HFF-Myc (cell line): Measurements from ENCODE around the gene GRIA1.

Experiments
- DNase-seq: peaks from one replicate; pipeline ENCODE4 v3.0.0-alpha.2; 2011; ENCODE audit warnings: low read depth; ENCODE audit errors: extremely low read depth
- H3K4me3 ChIP-seq: replicated peaks from 2 replicates; pipeline ENCODE4 v1.5.1; 2011; ENCODE audit warnings: low read depth, mild to moderate bottlenecking, control low read depth, low read length
- CTCF ChIP-seq: IDR thresholded peaks from 2 replicates; pipeline ENCODE4 v1.5.1; 2012; ENCODE audit warnings: mild to moderate bottlenecking, low read depth, low read length, control low read depth; ENCODE audit errors: missing control alignments

GRIA1 gene

GRCh38 chr5:153659039-153659736, 168.7 kb downstream of the GRIA1 start:
- DNase-seq, result peak; percentile 70
- H3K4me3 ChIP-seq, result no peak overlapping the region
- no peak for TF ChIP-seq CTCF

GRCh38 chr5:153660919-153661318, 170.4 kb downstream of the GRIA1 start:
- no peak for TF ChIP-seq CTCF
- H3K4me3 ChIP-seq, result no peak overlapping the region
- DNase-seq, result no peak

- H3K4me3 ChIP-seq, result no peak overlapping the region
- no peak for DNase-seq
- no peak for TF ChIP-seq CTCF
These were observed 171.4 kb downstream of the GRIA1 start for GRCh38 chr5:153661897-153662296.

GRCh38 chr5:153670101-153670500, 179.6 kb downstream of the GRIA1 start:
- no peak for DNase-seq
- no peak for TF ChIP-seq CTCF
- H3K4me3 ChIP-seq, result no peak overlapping the region

- no peak for DNase-seq
- TF ChIP-seq CTCF, result no peak
- H3K4me3 ChIP-seq, result no peak overlapping the region
These were observed 181.3 kb downstream of the GRIA1 start for GRCh38 chr5:153671653-153672346.

GRCh38 chr5:153672347-153673090, 182.0 kb downstream of the GRIA1 start:
- no peak for DNase-seq
- no peak for TF ChIP-seq CTCF
- H3K4me3 ChIP-seq, result no peak overlapping the region
